ENCODE results near the gene GHSR.

Gene GHSR

GRCh38 chr3:172404237-172404962, 43.9 kb downstream of the GHSR start:
- H3K4me3 ChIP-seq (ENCODE audit: low read depth, low read length), result no peak overlapping the region
- TF ChIP-seq MAX (IDR thresholded peaks at IDR 0.05; ENCODE audit: low read depth, low read length) (no peak), CTCF (IDR thresholded peaks at IDR 0.05; ENCODE audit: low read depth, low read length) (no peak), POLR2A (IDR thresholded peaks at IDR 0.05; ENCODE audit: extremely low read depth, insufficient read length) (no peak), MYC (IDR thresholded peaks at IDR 0.05; ENCODE audit: low read depth, low read length) (no peak)
- DNase-seq (ENCODE audit: low read depth), result no peak

GRCh38 chr3:172402892-172403643, 45.2 kb downstream of the GHSR start:
- DNase-seq (ENCODE audit: low read depth), result no peak
- H3K4me3 ChIP-seq (ENCODE audit: low read depth, low read length), result no peak overlapping the region
- no peak for TF ChIP-seq CTCF (IDR thresholded peaks at IDR 0.05; ENCODE audit: low read depth, low read length)
- TF ChIP-seq POLR2A (IDR thresholded peaks at IDR 0.05; ENCODE audit: extremely low read depth, insufficient read length), result no peak
- TF ChIP-seq MAX (IDR thresholded peaks at IDR 0.05; ENCODE audit: low read depth, low read length), result no peak
- no peak for TF ChIP-seq MYC (IDR thresholded peaks at IDR 0.05; ENCODE audit: low read depth, low read length)

- no peak for TF ChIP-seq MAX (IDR thresholded peaks at IDR 0.05; ENCODE audit: low read depth, low read length)
- TF ChIP-seq POLR2A (IDR thresholded peaks at IDR 0.05; ENCODE audit: extremely low read depth, insufficient read length), result no peak
- no peak for TF ChIP-seq MYC (IDR thresholded peaks at IDR 0.05; ENCODE audit: low read depth, low read length)
- no peak for TF ChIP-seq CTCF (IDR thresholded peaks at IDR 0.05; ENCODE audit: low read depth, low read length)
- no peak overlapping the region for H3K4me3 ChIP-seq (ENCODE audit: low read depth, low read length)
- no peak for DNase-seq (ENCODE audit: low read depth)
Measured at GRCh38 chr3:172402090-172402489, 46.2 kb downstream of the GHSR start.

- DNase-seq (ENCODE audit: low read depth), result no peak
- TF ChIP-seq CTCF (IDR thresholded peaks at IDR 0.05; ENCODE audit: low read depth, low read length) (no peak), POLR2A (IDR thresholded peaks at IDR 0.05; ENCODE audit: extremely low read depth, insufficient read length) (no peak), MAX (IDR thresholded peaks at IDR 0.05; ENCODE audit: low read depth, low read length) (no peak), MYC (IDR thresholded peaks at IDR 0.05; ENCODE audit: low read depth, low read length) (no peak)
- no peak overlapping the region for H3K4me3 ChIP-seq (ENCODE audit: low read depth, low read length)
Measured at GRCh38 chr3:172398484-172398883, 49.8 kb downstream of the GHSR start.

GRCh38 chr3:172397716-172398405, 50.4 kb downstream of the GHSR start:
- DNase-seq (ENCODE audit: low read depth), result no peak
- no peak overlapping the region for H3K4me3 ChIP-seq (ENCODE audit: low read depth, low read length)
- TF ChIP-seq POLR2A (IDR thresholded peaks at IDR 0.05; ENCODE audit: extremely low read depth, insufficient read length) (no peak), CTCF (IDR thresholded peaks at IDR 0.05; ENCODE audit: low read depth, low read length) (no peak), MAX (IDR thresholded peaks at IDR 0.05; ENCODE audit: low read depth, low read length) (no peak)

All from NB4 (cell line).